DOHH2 (cell line): ENCODE results near the gene PRKAB1.
A peak's percentile ranks its signal among the peaks of the same experiment; 100 is the strongest.

Source experiments
- H3F3A ChIP-seq: fragments of 200-600 bp; sonication (generic), shearing (Covaris generic); 2 replicates; pipeline ENCODE4 v1.6.0; 2016; ENCODE audit warnings: antibody characterized with exemption, mild to moderate bottlenecking; ENCODE audit not compliant: control insufficient read depth, insufficient read depth
- H3K27ac ChIP-seq: fragments of 200-600 bp; sonication (generic); 2 replicates; pipeline ENCODE4 v1.5.1; 2014; ENCODE audit warnings: low read depth, mild to moderate bottlenecking, low read length, moderate library complexity
- H3K27me3 ChIP-seq: fragments of 200-600 bp; sonication (generic); 2 replicates; pipeline ENCODE4 v1.6.1; 2014; ENCODE audit warnings: mild to moderate bottlenecking, low read length, mixed read lengths; ENCODE audit not compliant: control insufficient read depth
- H3K36me3 ChIP-seq: fragments of 200-600 bp; sonication (generic); 2 replicates; pipeline ENCODE4 v1.6.1; 2014; ENCODE audit warnings: mild to moderate bottlenecking, low read length, moderate library complexity, mixed read lengths; ENCODE audit not compliant: control insufficient read depth
- H3K4me1 ChIP-seq: fragments of 200-600 bp; sonication (generic); 2 replicates; pipeline ENCODE4 v1.6.1; 2014; ENCODE audit warnings: mild to moderate bottlenecking, low read length, mixed read lengths; ENCODE audit not compliant: control insufficient read depth
- H3K4me2 ChIP-seq: fragments of 200-600 bp; sonication (generic); 2 replicates; pipeline ENCODE4 v1.6.0; 2014; ENCODE audit warnings: mild to moderate bottlenecking, low read length, moderate library complexity
- H3K4me3 ChIP-seq: fragments of 200-600 bp; sonication (generic); 2 replicates; pipeline ENCODE4 v1.5.1; 2014; ENCODE audit warnings: mild to moderate bottlenecking, low read length, mixed read lengths
- H3K79me2 ChIP-seq: fragments of 200-600 bp; sonication (generic); 2 replicates; pipeline ENCODE4 v1.6.1; 2014; ENCODE audit warnings: mild to moderate bottlenecking, low read length, mixed read lengths; ENCODE audit not compliant: control insufficient read depth
- H3K9me2 ChIP-seq: fragments of 200-600 bp; sonication (generic); replicated peaks from 2 replicates; pipeline ENCODE4 v1.6.1; 2014; ENCODE audit warnings: mild to moderate bottlenecking, low read length, mixed read lengths; ENCODE audit not compliant: control insufficient read depth
- H3K9me3 ChIP-seq: fragments of 200-600 bp; sonication (generic); 2 replicates; pipeline ENCODE4 v1.6.1; 2014; ENCODE audit warnings: antibody characterized with exemption, low read length, mixed read lengths; ENCODE audit not compliant: control insufficient read depth, insufficient read depth
- H4K20me1 ChIP-seq: fragments of 200-600 bp; sonication (generic); 2 replicates; pipeline ENCODE4 v1.6.0; 2014; ENCODE audit warnings: low read depth, mild to moderate bottlenecking, antibody characterized with exemption, low read length, moderate library complexity; ENCODE audit not compliant: control insufficient read depth, insufficient read depth
- EZH2phosphoT487 ChIP-seq: fragments of 200-600 bp; sonication (generic); IDR thresholded peaks from 2 replicates; pipeline ENCODE4 v1.6.1; 2017; ENCODE audit warnings: borderline replicate concordance, mild to moderate bottlenecking, antibody characterized with exemption, low read length, moderate library complexity, mixed read lengths
- TF ChIP-seq, protein P1 (sequence below): fragments of 200-600 bp; sonication (generic); IDR thresholded peaks from one replicate; pipeline ENCODE4 v1.5.1; 2014; ENCODE audit warnings: antibody characterized with exemption, mild to moderate bottlenecking, low read depth, low read length; ENCODE audit not compliant: poor library complexity, severe bottlenecking

Gene PRKAB1

DNA sequence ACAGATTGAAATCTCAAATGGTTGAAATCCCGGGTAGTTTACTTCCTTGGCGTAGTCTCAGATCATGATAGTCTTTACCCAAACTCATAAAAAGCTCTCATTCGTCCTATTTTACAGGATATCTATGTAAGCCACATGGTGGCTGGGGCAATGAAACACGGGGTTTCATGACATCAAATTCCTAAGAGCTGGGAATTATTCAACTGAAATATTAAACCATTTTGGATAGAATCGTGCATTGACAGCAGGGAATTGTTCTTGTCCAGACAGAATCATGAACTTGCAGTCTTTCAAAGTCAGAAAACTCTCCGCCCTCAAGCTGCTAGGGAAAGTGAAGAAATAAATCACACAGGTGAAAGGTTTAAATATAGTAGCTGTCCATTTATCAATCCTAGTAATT lies 33.2 kb upstream of the PRKAB1 start:
- Histone ChIP-seq H3K9me2 (no peaks in the 10 kb centered on the region), H3K4me3 (no peak overlapping the region), H3K27ac (no peak overlapping the region), H3K79me2 (no peaks in the 10 kb centered on the region), H3K27me3 (peaks cover 16% of the 10 kb centered on the region), H3K4me2 (no peak overlapping the region), H3K4me1 (no peaks in the 10 kb centered on the region), H3K36me3 (no peaks in the 10 kb centered on the region), H3F3A (no peaks in the 10 kb centered on the region), H3K9me3 (no peaks in the 10 kb centered on the region), H4K20me1 (no peaks in the 10 kb centered on the region)
- TF ChIP-seq, protein P1, sequence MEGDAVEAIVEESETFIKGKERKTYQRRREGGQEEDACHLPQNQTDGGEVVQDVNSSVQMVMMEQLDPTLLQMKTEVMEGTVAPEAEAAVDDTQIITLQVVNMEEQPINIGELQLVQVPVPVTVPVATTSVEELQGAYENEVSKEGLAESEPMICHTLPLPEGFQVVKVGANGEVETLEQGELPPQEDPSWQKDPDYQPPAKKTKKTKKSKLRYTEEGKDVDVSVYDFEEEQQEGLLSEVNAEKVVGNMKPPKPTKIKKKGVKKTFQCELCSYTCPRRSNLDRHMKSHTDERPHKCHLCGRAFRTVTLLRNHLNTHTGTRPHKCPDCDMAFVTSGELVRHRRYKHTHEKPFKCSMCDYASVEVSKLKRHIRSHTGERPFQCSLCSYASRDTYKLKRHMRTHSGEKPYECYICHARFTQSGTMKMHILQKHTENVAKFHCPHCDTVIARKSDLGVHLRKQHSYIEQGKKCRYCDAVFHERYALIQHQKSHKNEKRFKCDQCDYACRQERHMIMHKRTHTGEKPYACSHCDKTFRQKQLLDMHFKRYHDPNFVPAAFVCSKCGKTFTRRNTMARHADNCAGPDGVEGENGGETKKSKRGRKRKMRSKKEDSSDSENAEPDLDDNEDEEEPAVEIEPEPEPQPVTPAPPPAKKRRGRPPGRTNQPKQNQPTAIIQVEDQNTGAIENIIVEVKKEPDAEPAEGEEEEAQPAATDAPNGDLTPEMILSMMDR, result no peak
- TF ChIP-seq EZH2phosphoT487, result no peak

DNA sequence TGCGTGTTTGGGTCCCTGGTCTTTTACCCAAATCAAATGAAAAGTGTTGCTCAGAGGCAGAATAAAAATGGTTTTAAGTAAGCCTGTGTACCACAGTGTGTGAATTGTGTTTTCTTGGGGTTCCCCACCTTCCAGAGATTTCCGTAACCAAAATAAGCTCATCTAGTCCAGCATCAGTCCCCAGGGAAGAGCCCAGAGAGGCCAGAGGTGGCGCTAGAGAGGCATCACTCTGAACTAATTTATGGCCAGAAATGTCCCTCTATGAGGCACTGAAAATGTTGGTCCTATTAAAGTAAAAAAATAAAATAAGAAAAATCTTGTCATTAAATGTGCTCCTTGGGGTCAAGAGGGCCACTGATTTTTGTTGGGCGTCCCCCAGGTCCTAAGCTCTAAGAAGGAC lies 24.9 kb upstream of the PRKAB1 start:
- Histone ChIP-seq H3K9me3 (no peaks in the 10 kb centered on the region), H3F3A (no peaks in the 10 kb centered on the region), H3K79me2 (no peaks in the 10 kb centered on the region), H3K4me1 (no peaks in the 10 kb centered on the region), H3K4me2 (no peak overlapping the region), H3K9me2 (no peaks in the 10 kb centered on the region), H3K27me3 (no peaks in the 10 kb centered on the region), H4K20me1 (no peaks in the 10 kb centered on the region), H3K36me3 (no peaks in the 10 kb centered on the region), H3K4me3 (no peak overlapping the region), H3K27ac (no peak overlapping the region)
- TF ChIP-seq EZH2phosphoT487, result no peak
- TF ChIP-seq, protein P1, result peak; percentile 51

DNA sequence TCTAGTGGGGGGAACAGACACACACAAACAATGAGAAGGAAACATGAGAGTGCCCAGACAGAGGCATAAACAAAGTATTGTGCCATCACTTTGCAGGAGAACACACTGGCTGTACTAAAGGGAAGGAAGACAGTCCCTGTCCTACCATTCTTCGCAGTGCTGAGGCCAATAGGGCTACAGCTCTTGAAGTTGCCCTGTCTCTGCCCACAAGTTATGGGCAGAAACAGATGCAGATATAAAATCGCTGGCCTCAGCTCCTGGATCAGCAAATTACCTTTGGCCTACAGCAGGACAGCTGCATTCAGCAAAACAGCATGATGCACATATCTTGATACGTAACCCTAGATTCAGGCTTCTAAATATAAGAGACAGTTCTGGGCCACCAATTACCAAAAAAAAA lies 23.0 kb upstream of the PRKAB1 start:
- no peaks in the 10 kb centered on the region for H4K20me1 ChIP-seq
- H3K4me1 ChIP-seq, result no peaks in the 10 kb centered on the region
- no peaks in the 10 kb centered on the region for H3K9me3 ChIP-seq
- no peaks in the 10 kb centered on the region for H3F3A ChIP-seq
- TF ChIP-seq, protein P1, result no peak
- TF ChIP-seq EZH2phosphoT487, result no peak
- no peaks in the 10 kb centered on the region for H3K27me3 ChIP-seq
- no peak overlapping the region for H3K27ac ChIP-seq
- H3K79me2 ChIP-seq, result no peaks in the 10 kb centered on the region
- H3K4me3 ChIP-seq, result no peak overlapping the region
- no peaks in the 10 kb centered on the region for H3K9me2 ChIP-seq
- no peaks in the 10 kb centered on the region for H3K36me3 ChIP-seq
- H3K4me2 ChIP-seq, result no peak overlapping the region
